GM21737 (cell line): ENCODE measurements around the gene EFCAB13.

Source experiments
- ATAC-seq: cut with Tn5 transposase; IDR thresholded peaks from one replicate; pipeline ENCODE4 v1.9.1; 2021; ENCODE audit warnings: mild to moderate bottlenecking, moderate library complexity; ENCODE audit not compliant: unreplicated experiment

Gene EFCAB13, protein sequence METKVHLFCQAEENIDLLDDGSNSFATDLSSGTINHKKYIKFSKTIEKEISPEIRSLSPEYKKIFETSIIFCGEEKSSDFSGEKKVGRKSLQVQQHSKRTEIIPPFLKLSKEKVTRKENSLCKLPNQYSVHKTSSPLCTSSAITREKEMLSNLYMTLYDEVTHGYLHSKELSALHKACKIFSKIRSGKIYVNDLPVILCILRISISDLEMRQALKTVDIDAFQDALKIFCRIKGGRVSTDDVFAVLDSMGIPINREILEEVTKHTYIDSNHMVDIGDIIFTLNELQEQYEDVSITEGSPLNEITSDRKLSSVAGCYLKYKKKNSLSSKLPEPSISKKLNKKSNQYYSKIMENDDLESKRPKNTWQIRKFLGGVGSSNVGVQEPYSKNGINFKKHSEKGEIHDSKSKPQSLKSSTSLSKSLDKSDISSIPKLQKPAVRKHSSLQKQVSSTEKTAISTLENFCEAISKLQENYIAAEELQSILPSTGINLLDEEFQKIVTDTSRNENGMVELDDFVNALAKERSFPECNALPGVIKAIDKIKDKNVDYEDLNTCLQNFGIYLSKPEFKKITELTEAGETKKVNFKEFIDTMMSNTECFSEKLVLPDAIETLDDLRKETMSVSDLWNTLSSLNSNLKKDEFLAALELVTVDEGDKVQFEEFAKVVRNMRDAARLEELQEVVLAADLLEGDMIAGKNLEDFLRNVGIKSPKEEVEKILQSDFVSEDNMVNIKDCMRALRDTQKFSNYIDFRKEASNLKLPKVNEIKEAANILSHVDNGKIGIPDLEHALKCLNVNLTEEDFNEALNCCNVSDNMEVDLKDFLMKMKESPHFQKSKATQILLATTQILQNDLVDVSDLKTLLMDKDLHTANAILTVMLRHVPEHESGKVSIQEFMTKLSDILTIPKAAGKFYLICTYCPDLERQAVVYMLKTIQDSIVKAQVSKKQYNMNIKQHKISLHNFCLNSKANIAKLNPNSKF

DNA sequence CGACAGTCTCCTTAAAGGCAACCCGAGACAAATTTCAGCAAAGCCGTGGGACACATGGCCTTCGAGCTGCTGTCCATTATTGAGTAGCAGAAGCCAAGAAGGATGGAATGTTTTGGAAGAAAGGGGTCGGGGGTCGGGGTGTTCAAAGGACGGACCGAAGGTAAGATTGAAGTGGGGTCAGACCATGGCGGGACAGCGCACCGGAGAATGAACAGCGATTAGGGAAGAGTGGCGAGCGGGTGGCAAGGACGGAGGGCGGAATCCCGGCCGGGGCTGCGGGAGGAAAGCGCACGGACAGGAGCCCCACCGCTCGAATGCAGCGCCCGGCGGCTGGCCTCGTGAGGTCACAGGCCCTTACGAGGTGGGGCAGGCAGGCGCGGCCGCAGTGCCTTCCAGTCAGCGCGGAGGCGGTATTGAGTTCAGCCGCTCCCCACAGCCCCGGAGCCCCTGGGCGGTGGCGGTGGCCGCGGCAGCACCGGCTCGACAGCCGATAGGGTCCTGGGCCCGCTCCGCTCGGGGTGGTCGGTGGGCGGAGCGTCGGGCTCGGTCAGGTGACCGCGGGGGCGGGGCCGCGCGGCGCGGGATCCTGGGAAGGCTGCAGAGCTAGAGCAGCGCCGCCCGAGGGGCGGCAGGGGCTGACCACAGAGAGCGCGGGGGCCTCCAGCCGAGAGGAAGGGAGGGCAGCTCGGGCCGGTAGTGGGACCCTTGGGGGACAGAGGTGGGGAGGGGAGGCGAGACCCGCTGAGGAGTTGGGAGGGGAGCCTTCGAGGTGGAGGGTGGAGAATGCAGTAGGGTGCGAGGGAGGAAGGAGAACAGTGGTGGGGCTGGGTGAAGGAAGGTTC is at the start of gene EFCAB13:
TSS of gene EFCAB13 (plus strand) at position 574 of the 842 bp plus-strand sequence. CDS start 4,399 bp downstream, outside the sequence.
- ATAC-seq, result peak; percentile 83

DNA sequence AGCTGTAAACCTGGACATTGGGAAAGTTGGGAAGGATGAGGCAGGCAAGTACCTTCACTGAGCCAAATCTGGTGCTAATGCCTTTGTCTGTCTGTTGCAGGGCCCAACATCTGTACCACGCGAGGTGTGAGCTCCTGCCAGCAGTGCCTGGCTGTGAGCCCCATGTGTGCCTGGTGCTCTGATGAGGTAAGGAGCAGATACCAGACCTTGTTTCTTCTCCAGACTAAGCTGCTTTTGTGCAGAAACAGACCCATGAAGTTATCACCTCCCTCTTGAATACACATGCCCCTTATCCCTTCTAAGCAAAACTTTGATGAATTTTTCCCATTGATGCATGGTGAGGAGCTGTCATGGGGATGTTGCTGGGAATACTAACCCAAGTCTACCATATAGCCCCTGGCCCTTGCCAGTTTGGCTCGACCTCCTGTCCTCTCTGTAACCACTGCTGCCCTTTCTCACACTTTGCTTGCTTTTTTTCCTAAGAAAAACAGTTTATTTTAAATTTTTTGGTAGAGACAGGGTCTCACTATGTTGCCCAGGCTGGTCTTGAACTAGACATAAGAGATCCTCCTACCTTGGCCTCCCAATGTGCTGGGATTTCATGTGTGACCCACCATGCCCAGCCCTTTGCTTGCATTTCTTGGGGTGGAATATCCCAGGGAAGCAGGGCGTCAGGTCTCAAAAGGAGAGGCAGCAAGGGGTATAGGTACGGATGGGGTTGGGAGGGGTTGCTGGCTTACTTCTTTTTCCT is 49.3 kb upstream of the EFCAB13 start:
- ATAC-seq, result no peak

DNA sequence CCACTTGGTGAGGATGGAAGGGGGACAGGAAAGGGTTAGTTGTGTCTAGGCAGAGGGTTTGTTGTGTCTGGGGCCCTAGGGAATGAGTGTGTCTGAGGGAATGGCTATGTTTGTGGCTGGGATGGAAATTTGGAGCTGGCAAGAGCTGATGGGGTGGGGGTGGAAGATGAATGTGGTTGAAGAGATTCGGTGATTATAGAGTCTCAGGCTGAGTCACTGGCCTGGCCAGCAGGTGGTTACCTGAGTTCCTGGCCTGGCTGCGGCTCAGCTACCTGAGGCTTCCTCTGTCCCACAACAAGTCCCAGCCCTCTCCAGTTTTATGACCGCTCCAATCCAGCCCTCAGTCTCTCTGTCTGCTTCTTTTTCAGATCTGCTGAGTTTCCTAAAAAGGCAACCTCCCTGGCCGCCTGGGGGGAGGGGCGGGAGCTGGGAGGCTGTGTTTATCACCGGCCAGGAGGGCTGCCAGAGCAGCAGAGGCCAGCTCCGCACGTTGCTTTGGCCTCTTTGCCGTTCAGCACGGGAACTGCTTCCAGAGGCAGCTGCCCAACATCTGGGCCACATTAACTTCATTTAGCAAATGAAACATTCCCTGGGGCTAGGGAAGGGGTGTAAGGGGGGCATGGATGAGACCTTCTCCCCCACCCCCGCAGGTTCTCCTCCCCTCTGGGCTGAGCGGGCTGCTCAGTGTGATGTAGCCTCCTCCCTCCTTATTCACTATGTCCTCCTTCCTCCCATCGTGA is 48.3 kb upstream of the EFCAB13 start:
- no peak for ATAC-seq

DNA sequence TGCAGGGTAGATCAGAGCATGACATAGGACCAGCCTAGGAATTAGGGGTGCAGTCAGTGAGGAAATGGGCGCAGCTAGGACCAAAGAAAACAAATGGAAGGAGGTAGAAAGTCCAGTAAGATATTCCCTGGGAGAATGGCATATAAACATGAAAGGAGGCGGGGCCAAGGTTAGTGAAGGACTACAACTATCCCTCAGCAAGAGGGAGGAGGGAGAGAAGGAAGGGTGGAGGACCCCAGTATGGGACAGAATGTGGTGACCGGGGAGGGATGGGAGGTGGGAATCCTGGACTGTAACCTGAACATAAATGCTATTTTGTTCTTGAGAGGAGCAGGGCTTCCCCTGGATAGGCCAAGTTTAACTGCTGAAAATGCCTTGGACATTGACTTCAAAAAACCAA is 47.3 kb upstream of the EFCAB13 start:
- ATAC-seq, result no peak

DNA sequence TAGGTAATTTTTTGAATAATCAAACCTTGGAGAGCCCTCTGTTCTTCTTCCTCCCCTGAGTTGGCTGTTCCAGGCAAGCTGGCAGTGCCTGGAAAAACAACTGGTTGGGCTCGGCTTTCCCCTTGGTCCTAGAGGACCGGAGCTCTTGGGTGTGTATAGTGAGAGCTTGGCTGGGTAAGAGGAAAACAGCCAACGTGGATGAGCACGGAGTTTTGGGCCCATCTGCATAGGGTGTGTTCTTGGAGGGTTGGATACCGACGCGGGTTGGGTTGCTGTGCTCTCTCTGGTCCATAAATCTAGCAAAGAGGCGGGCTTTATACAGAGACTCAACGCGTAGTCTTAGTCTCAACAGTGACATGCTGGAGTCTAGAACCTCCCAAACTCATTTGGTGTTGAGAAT is 46.9 kb upstream of the EFCAB13 start:
- no peak for ATAC-seq

DNA sequence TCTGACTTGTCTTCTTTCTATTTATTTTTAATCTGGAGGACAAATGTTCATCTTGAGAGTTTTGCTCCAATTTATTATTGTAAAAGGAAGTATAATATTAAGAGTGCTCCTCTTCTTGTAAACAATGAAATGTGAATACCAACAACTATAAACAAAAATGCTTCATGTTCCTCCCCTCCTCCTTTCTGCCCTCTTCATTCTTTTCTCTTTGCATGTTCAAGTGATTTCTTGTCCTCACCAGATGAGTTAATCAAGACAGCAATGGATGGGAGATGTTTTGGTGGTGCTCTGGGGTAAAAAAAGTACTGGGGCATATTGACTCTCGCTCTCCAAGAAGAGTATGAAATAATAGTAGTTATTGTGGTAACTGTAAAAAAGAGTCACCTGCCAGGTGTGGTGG is 45.8 kb upstream of the EFCAB13 start:
- ATAC-seq, result no peak

DNA sequence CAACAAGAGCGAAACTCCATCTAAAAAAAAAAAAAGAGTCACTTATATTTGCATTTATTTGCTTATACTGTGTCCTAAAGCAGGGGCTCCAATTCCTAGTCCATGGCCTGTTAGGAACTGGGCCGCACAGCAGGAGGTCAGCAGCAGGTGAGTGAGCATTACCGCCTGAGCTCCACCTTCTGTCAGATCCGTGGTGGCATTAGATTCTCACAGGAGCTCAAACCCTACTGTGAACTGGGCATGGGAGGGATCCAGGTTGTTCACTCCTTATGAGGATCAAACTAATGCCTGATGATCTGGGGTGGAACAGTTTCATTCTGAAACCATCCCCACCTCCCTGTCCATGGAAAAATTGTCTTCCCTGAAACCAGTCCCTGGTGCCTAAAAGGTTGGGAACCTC is 45.2 kb upstream of the EFCAB13 start:
- ATAC-seq, result no peak

DNA sequence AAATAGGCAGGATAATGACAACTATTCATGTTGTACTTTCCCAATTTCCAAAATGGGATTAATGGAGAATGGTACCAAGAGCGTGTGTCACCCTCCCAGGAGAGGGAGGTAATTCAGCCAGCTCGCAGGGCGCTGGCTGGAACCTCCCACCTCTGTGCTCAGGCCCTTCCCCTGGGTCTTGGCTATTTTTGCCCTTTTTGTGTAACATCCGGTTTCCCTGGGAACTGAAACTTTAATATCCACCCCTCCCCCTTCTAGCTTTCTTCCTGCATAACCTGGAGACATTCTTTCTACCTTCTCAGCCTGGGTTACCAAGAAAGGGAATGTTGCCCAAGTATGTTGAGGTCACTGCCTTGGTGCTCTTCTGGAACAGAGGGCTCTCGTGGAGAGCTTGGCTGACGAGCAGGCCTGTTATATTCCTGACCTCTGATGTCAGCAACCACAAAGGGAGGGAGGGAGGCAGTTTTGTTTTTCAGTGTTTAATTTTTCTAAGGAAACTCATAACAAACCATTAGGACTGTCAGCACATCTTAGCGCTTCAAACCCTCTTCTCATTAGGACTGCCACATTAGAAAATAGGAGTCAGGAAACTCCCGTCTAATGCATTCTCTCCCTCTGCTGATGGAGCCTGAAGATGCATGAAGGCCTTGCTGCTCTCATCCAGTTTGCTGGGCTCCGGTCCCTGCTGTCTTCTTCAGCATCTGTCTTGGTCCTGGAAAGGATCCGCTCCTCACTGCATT is 44.5 kb upstream of the EFCAB13 start:
- ATAC-seq, result peak; percentile 70

DNA sequence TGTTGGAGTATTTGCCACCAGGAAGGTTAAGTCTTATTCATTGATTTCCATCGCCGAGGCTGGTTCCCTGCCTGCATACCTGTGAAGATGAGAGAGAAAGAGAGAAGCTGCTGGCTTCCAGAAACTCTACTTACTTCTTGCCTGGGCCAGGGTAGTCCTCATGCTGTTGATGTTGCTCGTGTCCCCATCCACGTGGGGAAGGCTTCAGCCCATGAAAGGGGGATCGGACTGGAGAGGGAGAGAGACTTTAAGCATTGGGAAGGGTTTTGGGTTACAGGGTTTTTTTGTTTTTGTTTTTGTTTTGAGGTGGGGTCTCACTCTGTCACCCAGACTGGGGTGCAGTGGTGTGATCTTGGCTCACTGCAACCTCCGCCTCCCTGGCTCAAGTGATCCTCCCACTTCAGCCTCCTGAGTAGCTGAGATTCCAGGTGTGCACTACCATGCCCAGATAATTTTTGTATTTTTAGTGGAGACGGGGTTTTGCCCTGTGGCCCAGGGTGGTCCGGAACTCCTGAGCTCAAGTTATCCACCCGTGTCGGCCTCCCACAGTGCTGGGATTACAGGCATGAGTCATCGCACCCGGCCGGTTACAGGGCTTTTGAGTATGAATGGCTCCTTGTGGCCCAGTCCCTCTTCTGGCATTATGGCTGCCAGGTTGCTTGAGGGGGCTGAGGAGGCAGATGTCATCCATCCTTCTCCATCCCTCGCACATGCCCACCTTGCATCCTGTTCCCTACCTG is 43.5 kb upstream of the EFCAB13 start:
- ATAC-seq, result no peak

DNA sequence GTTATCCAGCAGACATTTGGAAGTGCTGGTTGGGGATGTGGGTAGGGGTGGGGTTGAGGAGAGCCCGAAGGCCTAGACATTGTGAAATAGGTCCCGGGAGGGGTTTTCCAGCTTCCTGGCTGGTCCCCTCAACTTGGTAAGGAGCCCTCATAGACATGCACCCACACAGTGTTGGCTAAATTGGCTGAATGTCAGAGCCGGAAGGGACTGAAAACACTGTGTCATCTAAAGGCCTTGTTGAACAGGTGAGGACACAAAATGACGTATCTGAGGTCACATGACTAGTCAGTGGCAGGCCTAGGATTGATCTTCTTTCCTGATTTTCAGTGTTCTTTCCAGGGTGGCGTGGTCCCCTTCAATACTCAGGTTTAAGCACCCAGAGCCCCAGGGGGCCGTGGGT is 42.5 kb upstream of the EFCAB13 start:
- no peak for ATAC-seq

DNA sequence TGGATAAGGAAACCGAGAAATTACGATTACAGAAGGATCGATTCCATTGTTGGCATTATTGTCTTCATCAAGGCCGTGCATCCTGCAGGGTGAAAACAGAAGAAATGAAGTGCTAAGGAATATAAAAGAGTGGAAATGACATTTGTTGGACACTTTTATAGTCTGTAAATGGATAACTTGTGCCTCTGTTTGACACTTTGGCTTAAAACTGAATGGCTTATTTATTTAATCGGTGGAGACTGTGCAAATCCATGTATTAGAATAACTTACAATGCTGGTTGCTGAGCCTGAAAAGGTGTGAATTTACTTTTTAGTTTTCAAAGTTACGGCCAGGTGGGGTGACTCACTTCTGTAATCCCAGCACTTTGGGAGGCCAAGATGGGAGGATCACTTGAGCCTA is 38.8 kb upstream of the EFCAB13 start:
- no peak for ATAC-seq

DNA sequence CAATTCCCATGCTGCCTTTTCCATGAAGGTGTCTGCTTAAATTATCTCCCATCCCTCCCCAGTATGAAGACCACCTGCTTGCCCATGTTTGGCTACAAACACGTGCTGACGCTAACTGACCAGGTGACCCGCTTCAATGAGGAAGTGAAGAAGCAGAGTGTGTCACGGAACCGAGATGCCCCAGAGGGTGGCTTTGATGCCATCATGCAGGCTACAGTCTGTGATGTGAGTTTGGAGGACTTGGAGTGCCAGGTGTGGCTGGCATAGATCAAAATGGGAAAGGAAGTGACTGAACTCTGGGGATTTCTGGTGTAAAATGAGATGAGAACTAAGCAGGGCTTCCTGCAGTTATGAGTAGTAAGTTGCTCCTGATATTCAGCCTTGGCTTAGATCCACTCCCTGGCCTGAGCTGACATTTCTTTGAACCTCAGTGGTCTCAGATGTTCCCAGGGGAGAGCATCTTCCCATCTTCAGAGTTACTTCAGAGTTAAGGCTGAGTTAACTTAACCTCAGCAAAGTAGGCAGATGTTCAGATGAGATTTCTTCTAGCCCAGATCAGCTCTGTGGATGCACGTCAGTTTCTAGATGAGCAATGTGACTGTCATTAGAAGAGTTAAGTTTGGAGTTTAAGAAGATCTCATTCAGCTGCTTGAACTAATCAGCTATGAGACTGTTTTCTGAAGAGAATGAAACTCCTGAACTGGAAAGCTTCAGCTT is 37.4 kb upstream of the EFCAB13 start:
- ATAC-seq, result peak; percentile 62

DNA sequence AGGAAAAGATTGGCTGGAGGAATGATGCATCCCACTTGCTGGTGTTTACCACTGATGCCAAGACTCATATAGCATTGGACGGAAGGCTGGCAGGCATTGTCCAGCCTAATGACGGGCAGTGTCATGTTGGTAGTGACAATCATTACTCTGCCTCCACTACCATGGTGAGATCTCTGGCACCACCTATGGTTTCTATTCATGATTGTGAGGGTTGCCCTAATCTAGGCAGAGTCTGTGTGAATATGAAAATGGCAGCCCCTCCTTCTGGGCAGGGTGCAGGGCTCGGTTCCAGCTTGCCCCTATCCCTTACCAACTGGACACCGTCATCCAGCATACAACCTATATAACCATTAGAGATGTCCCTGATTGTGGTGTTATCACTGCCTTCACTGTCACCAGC is 36.7 kb upstream of the EFCAB13 start:
- no peak for ATAC-seq

DNA sequence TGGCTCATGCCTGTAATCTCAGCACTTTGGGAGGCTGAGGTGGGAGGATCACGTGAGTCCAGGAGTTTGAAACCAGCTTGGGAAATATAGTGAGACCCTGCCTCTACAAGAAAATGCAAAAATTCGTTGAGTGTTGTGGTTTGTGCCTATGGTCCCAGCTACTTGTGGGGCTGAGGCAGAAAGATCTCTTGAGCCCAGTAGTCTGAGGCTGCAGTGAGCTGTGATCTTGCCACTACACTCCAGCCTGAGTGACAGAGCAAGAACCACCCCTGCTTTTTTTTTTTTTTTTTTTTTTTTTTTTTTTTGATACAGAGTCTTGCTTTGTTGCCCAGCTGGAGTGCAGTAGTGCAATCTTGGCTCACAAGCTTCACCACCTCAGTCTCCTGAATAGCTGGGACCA is 36.1 kb upstream of the EFCAB13 start:
- no peak for ATAC-seq

DNA sequence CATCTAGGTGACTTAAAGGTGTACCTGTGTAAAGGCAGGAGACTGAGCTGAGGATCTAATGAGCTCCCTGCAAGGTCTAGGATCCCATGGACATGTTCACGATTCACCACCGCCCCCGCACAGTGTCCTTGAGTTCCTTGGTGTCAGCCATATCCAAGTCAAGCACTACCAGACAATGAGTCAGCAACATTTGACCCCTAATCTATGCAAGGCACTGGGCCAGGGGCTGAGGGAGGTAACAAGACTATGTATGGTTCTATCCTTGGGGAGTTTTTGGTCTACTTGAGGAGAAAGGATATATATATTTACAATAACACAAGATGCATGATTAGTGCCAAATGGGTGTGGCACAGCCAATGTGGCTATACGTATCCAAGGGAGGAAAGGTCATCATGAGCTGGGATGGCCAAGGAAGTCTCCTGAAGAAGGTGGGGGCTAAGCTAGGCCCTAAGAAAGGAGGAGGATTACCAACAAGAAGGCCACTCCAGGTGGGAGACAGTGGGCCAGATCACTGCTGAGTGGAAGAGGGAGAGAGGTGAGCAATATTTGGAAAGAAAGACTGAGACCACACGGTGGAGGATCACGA is 35.1 kb upstream of the EFCAB13 start:
- no peak for ATAC-seq

DNA sequence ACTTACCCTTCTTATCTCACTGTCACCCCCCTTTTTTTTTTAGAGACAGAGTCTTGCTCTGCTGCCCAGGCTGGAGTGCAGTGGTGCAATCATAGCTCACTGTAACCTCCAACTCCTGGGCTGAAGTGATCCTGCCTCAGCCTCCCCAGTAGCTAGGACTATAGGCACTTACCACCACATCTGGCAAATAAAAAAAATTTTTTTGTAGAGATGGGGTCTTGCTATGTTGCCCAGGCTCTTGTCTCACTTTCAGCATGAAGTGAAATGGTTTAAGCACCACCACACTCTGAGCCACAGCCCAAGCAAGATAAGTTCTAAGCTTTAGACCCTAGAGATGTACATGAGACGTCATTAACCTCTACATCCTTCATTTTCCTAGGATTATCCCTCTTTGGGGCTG is 34.5 kb upstream of the EFCAB13 start:
- ATAC-seq, result no peak

DNA sequence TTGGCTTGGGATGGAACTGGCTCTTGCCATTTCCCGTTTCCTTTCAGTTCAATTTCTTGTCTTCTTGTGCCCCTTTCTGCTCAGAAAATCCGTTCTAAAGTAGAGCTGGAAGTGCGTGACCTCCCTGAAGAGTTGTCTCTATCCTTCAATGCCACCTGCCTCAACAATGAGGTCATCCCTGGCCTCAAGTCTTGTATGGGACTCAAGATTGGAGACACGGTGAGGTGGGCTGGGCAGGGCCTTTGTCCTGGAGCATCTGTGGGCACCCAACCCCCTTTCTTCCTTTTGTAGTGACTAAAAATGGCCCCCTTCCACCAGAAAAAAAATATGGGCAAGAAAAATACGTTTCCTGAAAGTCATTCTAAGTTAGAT is 32.9 kb upstream of the EFCAB13 start:
- ATAC-seq, result no peak
